Gastroesophageal sphincter (tissue), 2 donors: ENCODE data around the gene PUSL1.

Source experiments
- EP300 ChIP-seq: sonication (generic); formaldehyde crosslinking; IDR thresholded peaks from one replicate; pipeline ENCODE4 v1.6.1; 2017; ENCODE audit warnings: antibody characterized with exemption, mild to moderate bottlenecking
- POLR2A ChIP-seq, 2 donors: fragments of 450-650 bp; IDR thresholded peaks; one replicate each; pipeline ENCODE4 v1.6.1; 2017; ENCODE audit warnings: antibody characterized with exemption in 2 of 2, mild to moderate bottlenecking in 2 of 2, moderate library complexity in 1 of 2

DNA sequence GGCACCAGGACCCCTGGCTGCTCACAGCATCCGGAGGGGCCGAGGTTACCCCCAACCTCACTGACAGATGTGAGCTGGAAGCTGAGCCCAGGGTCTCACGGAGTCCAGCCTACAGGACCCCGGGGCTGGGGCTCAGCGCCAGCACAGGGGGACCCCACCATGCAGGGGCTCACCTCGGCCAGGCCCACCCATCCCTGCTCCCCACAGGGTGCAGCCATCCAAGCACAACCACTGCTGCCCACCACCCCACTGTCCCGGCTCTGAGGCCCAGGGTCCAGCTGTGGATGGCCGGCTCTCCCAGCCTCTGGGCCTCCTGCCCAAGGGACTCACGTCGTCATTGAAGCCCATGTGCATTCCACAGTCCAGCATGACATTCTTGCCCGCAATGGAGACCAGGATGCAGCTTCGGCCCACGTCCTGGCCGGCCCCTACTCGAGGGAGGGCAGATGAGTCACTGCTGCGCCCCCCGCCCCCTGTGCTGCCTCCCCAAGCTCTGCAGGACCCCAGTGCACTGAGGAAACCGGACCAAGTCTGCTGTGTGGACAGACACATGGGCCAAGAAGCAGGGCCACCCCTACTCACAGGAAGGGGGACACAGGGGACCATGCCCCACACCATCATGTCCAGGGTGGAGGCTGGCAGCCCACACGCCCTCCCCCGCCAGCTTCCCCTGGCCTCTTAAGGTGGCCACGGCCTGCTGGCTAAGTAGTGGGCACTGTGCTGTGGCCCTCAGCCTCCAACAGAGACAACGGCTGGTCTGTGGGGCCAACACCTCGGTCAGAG is 12.5 kb downstream of the PUSL1 start:
- TF ChIP-seq POLR2A (IDR thresholded peaks at IDR 0.05) (no peak), EP300 (no peak)
